GM13976 (cell line): ENCODE results near the gene HEATR5A.

Experiments used
- DNase-seq: peaks from one replicate; pipeline ENCODE4 v3.0.0; 2012; ENCODE audit warnings: low spot score
- in situ Hi-C: fragments of 300-500 bp; cut with MboI; formaldehyde crosslinking; loops from one replicate; pipeline ENCODE4 v1.12.0; 2022; ENCODE audit warnings: low sequenced_read_pairs, mixed read lengths, inconsistent platforms; ENCODE audit not compliant: unreplicated experiment
- TF ChIP-seq, protein P1 (sequence below): IDR thresholded peaks from 2 replicates; pipeline ENCODE4 v1.5.1; 2012; ENCODE audit warnings: borderline replicate concordance, mild to moderate bottlenecking; ENCODE audit not compliant: insufficient read depth; ENCODE audit errors: extremely low read depth, missing control alignments, control extremely low read depth

Gene HEATR5A

GRCh38 chr14:31403707-31404106, 16.6 kb downstream of the HEATR5A start:
- in situ Hi-C loops = no loop called here
- no peak for DNase-seq
- TF ChIP-seq, protein P1, sequence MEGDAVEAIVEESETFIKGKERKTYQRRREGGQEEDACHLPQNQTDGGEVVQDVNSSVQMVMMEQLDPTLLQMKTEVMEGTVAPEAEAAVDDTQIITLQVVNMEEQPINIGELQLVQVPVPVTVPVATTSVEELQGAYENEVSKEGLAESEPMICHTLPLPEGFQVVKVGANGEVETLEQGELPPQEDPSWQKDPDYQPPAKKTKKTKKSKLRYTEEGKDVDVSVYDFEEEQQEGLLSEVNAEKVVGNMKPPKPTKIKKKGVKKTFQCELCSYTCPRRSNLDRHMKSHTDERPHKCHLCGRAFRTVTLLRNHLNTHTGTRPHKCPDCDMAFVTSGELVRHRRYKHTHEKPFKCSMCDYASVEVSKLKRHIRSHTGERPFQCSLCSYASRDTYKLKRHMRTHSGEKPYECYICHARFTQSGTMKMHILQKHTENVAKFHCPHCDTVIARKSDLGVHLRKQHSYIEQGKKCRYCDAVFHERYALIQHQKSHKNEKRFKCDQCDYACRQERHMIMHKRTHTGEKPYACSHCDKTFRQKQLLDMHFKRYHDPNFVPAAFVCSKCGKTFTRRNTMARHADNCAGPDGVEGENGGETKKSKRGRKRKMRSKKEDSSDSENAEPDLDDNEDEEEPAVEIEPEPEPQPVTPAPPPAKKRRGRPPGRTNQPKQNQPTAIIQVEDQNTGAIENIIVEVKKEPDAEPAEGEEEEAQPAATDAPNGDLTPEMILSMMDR = no peak

DNA sequence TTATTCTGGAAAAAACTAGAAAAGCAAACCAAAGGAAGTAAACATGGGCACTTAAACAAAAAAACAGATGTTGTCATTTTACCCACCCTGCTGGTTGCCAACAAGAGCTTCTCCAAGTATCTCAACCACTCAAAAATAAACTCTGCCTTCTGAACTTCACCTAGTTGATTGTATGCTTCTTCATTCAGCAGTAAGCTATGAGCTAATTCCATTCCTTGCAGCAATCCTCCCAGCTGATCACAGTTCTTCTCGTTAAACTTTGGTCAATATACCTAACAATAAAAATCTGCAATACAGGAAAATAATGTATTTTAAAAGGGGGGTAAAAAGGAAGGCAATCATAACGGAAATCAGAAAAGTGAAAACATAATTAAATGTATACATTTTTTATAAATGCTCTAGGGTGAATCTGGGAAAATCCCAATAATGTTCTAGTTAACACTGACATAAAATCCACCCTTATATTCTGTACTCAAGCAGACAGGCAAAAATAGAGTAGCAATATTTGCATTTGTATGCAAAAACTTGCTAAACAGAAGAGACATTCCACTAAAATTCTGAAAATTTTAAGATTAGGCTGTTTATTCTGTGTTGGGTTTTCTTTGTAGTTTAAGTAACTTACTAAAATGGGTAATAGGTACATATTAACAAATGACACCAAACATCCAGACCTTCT, 17.4 kb downstream of the HEATR5A start:
- DNase-seq = no peak
- in situ Hi-C loops = no loop called here
- TF ChIP-seq, protein P1 = no peak

GRCh38 chr14:31401369-31401932, 18.9 kb downstream of the HEATR5A start:
- TF ChIP-seq, protein P1 = no peak
- in situ Hi-C loops = no loop called here

DNA sequence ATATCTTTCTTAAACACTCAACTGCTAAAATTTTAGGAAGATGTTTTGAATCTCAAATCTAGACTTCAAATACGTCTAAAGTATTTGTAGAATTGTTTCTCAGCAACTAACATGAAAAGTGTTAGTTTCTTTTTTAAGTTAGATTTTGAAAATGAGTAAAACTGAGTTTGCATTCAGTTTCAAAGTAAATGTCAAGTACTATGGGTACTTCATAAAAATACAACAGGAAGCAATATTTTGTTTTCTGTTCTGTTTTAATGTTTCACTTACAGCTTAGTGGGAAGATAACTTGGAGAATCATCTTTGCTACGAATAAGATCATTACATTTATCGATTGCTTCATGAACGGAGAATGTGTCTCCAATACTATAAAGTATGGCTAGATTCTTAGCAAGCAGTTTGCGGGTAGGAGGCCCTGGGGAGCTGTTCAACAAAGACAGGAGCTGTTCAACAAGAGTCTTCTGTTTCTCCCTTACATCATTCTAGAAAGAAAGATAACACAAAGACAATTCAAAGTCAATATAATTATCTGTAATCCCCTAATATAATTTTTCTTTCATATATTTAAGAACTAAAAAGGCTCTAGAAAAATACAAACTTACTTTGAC, 20.2 kb downstream of the HEATR5A start:
- peak; percentile 19 for DNase-seq
- TF ChIP-seq, protein P1 = no peak
- in situ Hi-C loops = no loop called here

More at GRCh38 chr14:31401369-31401932, 18.9 kb downstream of the HEATR5A start:
- no peak for DNase-seq

DNA sequence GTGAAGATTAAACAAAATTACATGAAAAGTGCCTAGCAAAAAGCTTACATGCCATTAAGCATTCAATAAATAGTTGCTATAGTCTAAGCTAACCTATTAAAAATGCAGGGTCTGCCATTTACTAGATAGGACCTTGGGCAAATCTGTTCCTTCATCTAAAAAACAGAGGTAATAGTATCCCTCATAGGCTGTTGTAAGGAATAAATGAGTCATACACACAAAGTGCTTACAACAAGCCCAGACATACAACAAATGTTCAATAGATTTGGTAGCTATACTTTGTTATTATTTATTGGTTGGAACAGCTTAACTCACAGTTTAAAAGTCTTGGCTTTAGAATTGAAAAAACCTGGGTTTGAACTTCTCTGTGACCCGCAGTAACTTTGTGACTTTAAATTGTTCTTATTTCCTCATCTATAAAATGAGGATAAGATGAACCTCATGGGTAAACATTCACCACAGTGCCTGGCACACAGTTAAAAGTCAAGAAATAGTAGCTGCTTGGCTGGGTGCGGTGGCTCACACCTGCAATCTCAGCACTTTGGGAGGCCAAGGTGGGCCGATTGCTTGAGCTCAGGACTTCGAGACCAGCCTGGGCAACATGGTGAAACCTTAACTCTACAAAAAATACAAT, 24.7 kb downstream of the HEATR5A start:
- no peak for DNase-seq
- TF ChIP-seq, protein P1 = no peak

GRCh38 chr14:31395119-31395518, 25.2 kb downstream of the HEATR5A start:
- in situ Hi-C loops = no loop called here

More for the DNA sequence above, 24.7 kb downstream of the HEATR5A start:
- in situ Hi-C loops = no loop called here

More at GRCh38 chr14:31395119-31395518, 25.2 kb downstream of the HEATR5A start:
- TF ChIP-seq, protein P1 = no peak
- DNase-seq = no peak
